HK-2 (cell line): ENCODE data around the gene EMX2.

Source experiments
- DNase-seq: peaks from one replicate; pipeline ENCODE4 v3.0.0-alpha.2; 2018; ENCODE audit not compliant: unreplicated experiment

The EMX2 gene

DNA sequence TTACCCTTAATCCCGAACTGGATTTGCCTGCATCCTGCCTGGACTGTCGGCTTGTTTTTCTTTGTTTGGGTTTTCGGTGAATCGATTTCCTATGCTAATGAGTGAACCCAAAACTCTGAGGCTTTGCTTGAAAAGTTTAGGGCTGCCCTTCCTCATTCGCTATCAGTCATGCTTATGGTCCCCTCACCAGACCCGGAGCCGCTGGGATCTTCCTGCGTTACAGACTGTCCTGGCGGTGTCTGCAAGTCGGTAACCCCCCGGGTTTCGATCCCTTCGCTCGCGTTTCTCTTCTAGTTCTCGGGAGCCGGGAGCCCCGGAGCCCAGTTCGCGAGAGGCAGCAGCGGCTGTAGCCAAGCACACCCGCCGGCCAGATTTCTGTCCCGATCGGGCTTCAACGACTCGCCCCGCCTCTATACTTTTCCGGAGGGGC is 2.2 kb downstream of the EMX2 start:
- DNase-seq, result no peak

DNA sequence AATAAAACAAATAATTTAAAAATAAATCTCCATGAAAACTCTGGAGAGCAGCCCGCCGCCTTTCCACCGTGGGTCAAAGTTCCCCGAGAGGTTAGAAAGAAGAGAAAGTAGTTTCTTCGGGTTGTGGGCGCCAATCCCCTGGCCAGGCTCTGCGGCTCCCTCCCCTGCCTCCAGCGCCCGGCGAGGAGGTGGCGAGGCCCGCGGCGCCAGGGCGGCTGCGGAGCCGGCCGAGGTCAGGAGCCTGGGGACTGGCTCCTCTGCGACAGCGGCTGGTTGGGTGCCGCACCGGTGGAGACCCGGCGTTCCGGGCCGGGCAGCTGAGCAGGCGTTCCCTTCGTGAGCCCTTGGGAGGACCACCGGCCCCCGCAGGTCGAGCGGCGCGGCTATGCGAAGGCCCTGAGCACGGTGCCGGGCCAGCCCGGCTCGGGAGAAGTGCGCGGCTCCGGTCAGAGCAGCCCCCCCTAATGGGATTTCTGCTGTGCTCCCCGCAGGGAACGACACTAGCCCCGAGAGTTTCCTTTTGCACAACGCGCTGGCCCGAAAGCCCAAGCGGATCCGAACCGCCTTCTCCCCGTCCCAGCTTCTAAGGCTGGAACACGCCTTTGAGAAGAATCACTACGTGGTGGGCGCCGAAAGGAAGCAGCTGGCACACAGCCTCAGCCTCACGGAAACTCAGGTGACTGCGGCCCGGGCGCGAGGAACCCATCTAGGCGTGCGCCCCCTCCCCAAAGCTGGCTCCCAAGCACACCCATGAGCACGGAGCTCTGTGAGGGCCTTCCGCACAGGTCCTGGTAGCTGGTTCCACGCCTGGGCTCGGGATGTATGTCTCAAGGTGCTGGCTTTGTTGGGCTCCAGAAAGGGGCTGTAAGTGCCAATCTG is 2.8 kb downstream of the EMX2 start:
- no peak for DNase-seq

DNA sequence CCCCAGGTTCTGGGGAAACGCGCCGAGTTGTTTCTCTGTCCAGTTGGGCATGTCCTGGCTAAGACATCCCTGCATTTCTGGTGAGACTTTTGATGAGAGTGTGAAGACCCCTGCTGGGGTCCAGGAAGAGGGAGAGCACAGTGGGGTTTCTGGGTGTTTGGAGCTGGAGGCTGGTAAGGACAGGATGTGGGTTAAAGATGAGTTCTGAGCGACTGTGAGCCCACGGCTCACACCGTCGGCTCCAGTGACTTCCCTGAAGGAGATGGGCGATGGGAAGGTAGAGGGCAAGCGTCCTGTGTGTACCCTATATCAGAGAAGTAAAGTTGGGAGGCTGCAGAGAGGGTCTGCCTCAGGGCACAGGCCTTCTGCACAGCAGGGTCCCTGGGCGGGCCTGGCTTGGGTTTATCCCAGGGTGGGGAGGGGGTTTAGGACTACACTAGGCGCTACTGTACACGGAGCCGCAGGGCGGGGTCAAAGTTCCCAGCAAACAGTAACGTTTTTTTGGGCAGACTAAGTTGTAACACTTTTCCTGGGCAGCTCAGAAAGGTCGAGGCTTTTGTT is 3.6 kb downstream of the EMX2 start:
- DNase-seq, result no peak

DNA sequence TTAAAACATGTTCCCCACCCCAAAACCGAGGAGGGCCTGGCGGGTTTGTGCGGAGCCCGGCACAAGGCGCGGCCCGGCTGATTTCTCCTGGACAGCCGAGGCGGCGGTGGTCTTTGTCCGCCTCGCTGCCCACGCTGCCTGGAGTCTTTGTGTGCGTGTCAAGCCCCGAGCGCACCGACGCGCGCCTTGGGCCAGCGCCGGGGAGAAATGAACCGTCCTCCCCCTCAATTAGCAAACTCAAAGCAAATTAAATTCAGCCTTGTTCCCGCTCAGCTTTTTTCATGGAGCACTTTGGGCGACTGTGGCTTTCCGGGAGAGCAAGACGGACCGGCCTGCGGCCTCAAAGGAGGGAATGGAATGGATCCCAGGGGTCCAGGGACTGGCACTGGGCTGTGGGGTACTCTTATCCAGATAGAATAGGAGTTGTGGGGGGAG is 4.1 kb downstream of the EMX2 start:
- DNase-seq, result no peak

DNA sequence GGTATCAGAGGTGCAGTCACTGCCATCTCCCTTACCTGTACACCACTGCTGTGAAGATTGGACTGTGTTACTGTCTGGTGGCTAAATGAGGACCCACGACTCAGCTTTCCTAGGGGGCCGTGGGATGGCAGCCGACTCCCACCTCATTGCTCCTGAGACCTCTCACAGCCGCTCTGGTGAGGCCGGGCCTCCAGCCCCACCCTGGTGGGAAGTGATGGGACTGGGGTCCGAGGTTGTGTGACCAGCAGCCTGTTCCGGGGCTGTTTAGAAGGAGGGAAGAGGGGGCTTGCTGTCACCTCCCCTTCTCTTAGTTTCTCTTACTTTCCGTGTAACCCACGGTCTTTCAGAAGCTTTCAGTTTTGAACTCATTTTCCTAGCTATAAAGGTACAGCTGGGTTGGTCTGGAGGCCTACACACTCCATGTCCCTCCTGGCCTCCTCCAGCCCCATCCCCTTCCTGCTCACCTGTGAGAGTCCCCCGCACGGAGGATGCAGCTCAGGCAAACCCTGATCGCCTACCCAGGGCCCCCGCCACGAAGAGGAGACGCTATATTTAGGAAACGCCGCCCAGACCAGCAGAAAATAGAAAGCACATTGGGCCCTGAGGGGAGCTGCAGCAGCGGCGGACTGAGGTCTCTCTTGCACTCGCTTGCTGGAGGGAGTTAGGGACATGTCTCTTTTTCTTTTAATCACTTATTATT is 4.6 kb downstream of the EMX2 start:
- no peak for DNase-seq

DNA sequence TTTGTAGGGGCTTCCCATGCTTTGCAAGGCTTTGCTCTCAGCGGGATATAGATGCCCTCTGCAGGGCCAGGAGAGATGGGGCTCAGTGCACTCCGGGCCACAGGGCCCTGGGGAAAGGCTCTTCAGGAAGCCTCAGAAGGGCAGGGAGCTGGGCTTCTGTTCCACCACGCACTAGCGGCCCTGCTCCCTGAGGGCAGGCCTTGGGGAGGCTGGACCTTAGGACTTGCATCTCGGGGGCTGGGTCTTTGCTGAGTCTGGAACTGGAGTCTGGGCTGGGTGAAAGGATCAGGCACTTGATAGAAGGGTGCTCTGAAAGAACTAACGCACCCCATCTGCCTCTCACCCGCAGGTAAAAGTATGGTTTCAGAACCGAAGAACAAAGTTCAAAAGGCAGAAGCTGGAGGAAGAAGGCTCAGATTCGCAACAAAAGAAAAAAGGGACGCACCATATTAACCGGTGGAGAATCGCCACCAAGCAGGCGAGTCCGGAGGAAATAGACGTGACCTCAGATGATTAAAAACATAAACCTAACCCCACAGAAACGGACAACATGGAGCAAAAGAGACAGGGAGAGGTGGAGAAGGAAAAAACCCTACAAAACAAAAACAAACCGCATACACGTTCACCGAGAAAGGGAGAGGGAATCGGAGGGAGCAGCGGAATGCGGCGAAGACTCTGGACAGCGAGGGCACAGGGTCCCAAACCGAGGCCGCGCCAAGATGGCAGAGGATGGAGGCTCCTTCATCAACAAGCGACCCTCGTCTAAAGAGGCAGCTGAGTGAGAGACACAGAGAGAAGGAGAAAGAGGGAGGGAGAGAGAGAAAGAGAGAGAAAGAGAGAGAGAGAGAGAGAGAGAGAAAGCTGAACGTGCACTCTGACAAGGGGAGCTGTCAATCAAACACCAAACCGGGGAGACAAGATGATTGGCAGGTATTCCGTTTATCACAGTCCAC is 5.4 kb downstream of the EMX2 start:
- no peak for DNase-seq

DNA sequence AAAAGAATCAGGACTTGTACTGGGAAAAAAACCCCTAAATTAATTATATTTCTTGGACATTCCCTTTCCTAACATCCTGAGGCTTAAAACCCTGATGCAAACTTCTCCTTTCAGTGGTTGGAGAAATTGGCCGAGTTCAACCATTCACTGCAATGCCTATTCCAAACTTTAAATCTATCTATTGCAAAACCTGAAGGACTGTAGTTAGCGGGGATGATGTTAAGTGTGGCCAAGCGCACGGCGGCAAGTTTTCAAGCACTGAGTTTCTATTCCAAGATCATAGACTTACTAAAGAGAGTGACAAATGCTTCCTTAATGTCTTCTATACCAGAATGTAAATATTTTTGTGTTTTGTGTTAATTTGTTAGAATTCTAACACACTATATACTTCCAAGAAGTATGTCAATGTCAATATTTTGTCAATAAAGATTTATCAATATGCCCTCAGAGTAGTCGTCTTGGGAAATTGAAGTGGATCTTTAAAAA is 6.6 kb downstream of the EMX2 start:
- DNase-seq, result no peak

DNA sequence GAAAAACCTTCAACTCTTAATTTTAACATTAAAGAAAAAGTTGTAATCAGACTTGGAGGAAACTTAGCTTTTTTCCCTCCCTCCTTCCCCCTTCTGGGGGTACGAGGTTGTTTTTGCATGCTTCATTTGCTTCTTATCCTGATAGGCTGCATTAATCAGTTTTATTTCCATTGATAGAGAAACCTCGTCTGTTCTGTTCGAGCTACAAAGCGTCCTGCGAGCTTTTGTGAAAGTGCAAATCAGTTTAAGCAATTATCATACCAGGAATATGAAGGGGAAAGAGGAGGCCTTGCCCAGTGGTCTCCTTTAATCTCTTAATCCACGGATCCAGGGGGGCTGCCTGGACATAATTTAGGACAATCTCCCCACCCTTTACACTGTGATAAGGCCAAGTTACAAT is 7.5 kb downstream of the EMX2 start:
- no peak for DNase-seq

DNA sequence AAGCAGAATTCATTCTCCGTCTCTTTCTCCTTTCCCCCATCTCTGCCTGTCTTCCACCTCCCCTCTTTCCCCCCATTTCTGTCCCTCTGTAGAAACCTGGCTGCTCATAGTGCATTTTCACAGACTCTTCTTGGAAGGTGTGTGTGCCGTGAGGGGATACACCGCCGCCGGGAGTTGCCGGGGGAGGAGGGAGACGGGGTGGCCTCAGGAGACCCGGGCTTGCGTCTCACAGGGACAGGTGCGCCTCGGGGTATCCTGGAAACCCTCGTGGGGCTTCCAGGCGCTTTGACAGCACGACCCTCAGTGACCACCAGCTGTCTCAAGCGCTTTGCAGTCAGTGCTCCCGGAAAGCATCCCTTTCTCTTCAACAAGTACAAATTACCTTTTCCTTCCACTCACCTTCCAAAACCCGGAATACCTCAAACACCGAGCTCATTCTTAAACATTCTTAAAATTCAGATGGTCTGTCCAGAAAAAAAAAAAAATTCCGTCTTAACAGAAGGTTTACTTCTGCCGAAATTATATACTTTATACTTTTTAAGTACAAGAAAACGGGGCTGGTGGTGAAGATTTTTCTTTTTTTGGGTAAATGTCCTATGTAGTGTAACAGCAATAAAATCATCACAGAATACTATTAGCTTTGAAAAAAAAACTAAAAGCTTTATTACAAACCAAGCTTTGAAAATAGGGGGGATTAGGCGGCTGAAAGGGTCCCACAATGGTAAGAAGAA is 8.2 kb downstream of the EMX2 start:
- no peak for DNase-seq

DNA sequence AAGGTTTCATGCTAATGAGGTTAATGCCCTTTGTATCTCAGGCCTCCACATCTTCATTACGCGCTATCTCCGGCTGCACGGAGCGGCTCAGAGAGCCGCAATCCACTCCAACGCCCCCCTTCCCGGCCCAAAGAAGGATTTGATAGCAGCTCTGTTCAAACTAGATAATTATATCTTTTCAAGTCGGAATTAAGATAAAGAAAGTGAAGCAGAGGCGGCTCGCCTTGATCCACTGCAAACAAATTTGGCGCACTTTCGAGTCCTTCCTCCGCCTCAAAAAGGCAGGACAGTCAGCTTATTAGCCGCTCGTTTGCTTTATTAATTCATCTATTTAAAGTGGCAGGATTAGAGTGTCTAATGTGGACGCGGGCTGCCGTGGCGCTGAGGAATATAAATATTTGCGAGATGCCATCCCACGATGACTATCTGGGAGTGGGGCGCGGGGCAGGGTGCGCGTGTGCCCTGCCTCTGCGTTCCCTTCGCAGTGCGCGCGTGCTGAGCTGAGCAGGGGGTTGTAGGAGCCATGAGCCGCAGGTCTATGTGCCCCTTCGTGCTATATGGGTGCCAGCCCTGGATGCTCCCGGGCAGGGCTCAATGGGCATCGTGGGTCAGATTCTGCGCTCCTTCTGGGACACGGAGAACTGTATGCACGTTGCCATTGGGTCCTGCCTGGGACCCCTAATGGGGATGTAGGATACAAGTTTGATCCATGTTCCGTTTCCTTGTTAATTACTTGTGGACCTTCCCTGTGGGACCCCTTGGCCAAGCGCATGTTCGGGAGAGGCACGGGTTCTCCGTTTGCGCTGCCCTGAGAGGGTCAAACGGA is 9.0 kb downstream of the EMX2 start:
- no peak for DNase-seq

DNA sequence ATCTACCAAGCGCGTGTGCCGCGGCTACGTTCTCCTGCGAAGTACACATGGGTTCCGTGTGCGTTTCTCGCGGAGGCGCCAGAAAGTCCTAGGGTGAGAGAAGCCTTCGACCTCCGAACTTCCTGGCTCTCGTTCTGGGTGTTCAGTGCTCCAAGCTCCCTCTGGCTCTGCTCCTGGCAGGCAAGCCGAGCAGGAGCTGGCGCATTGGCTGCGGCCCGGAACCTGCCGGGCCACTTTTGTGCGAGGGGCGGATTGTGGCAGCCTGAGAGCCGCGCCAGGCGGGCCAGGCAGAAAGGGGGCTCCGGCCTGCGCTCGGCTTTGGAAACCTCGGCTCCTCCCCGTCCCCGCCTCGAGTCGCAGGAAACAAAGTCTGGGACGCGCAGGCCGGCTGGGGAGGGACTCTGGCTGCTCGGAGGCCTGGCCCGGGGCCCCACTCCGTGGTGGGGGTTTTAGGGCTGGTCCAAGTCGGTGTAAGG is 9.6 kb downstream of the EMX2 start:
- DNase-seq, result no peak

DNA sequence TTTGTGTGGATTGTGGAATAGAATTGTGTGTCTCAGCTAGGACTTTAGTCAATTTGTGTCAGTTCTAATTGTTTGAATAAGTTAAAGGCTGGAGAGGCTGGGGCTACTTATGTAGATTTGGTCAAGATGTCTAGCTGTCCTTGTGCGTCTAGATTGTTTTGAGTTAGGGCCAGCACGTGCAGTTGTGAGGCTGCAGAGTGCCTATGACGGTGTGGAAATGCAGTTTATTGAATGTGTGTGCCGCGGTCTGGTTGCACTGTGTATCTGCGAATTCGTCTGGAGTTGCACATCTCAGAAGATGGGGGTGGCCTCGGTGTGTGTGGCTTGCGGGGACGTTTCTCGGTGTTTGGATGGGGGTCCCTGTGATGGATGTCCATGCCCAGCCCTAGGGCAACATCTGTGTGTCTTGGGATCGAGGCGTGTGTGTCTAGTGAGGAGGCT is 10.2 kb downstream of the EMX2 start:
- no peak for DNase-seq

DNA sequence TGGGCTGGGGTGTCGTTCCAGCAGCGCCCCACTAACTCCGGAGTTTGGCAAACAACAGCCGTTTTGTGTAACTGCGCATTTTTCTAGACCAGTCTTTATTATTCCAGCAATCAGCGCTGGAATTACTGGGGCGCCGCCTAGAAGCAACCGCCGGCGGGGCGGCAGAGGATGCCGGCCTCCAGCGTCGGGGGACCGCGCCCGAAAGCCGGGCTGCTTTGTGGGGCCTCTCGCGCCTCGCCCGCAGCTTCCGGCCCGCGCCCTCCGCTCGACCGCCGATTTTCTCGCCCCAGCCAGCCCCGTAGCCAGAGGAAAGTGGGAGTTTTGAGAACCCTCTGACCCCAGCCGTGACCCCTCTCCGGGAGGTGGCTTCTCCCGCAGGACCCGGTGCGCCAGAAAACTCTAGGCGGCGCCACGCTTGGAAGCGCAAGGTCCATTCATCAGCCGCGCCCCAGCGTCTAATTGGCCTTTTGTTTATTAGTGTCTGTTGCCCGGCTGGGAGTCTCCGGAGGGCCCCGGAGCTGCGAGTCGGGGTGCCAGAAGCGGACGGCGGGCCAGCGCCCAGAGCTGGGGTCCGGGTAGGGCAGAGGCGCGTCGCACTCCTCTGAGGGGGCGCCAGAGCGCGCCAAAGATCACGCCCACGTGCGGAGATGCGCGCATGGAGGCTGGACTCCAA is 10.7 kb downstream of the EMX2 start:
- DNase-seq, result no peak

DNA sequence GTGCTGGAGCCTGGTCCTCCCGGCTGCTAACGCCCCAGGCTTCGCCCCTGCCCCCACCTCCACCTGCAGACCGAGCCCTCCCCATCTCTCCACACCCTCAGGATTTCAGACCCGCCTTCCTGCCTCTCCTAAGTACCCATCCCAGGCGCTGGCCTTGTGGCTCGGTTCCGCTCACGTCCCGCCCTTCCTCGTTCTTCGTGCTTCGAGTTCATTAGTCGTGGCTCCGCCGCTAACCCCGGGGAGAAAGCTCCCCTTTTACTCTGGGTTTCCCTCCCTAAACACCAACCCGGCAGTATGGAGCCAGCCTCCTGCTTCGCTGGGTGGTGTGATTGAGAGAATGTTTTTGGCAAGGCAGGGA is 11.2 kb downstream of the EMX2 start:
- no peak for DNase-seq

DNA sequence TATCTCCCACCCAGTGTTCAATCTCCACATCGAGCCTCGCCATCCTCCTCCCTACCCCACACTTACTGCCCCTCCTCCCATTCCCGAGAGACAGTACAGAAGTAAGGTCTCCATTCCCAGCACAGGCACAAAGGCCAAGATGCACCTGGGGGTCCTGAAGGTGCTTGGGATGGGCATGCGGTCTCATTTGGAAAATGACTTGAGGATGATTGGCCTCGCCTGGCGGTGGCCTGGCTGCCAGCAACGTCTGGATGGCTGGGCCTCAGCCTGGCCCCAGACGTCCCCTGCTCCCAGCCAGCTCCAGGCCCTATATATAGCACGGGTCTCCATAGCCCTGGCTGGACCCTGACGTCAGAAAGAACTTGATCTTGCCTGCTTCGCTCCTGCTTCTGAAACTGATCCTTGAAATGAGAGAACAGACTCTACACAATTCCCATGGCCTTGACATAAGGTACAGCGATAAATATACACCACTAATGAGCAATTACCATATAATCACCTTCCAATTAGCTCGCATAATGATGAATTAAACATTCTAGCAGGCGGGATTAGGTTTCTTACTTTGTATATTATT is 11.8 kb downstream of the EMX2 start:
- DNase-seq, result no peak

DNA sequence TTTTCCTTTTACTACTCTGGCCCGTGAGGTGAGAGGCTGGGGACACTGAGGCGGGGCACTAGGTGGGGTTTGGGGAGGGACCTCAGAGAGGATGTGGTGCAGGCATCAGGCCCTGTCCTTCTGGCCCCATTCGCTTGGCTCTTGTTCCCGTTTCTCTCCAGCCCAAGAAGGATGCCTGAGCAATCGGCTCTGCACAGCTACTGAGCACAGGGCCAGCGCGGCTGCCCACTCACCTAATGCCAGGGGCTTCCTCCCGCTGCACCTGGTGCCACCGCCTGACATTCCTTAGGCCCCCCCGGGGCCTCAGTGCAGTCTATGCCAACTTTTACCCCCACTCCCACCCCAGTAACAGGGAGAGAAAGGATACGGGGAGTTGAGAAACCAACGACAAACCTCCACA is 12.5 kb downstream of the EMX2 start:
- no peak for DNase-seq

DNA sequence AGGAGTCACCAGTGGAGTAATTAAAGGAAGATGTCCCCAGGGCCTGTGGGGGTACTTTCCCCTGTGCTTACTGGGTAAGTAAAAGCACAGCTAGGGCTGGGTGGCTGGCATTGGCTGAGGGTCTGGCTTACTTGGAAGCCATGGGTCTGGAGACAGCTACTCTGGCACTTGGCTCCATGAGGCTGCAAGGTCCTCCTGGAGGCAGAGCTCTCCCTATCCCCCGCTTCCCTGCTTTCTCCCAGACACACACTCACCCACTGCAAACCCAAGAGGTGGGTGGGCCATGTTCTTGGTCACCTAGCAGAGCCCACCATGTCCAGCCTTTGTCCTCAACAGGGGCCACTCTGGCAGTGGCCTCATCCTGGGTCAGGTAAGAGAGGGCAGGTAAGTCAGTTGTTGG is 13.3 kb downstream of the EMX2 start:
- no peak for DNase-seq

DNA sequence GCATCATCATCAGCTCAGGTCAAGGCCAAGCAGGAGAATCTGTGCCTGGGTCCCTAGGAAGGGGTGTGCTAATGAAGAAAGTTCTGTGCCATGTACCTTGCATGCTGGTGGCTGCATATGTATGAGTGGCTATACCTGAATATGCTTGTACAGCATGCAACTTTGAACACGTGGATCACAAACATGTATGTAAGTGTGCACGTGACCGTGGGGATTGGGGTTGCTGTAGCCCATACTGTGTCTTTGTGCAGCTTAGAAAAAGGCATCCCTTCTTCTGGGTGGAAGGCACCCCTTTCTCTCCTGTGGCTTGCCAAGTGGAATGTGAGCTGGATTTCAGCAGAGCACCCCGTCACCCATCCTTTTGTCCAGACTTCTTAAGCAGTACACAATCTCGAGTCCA is 13.8 kb downstream of the EMX2 start:
- no peak for DNase-seq

DNA sequence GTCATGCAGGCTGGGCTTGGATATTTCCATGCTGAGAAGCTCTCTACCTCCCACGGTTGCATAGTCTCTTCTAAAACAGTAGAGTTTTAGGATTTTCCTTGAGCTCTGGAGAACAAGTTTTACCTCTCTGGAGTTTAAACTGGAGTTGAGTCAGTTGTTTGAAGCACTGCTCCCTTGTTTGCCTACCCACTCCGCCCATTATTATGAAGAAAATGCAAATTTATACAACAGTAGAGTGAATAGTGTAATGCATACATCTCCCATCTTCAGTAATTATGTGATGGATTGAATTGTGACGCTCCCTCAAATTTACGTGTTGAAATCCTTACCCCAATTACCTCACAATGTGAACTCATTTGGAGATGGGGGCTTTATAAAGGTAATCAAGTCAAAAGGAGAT is 17.2 kb downstream of the EMX2 start:
- no peak for DNase-seq
